CD4-positive, alpha-beta T cell treated with Interferon alpha-2 for 1 hour (primary cell): ENCODE data around the gene MKX.

Experiments used
- DNase-seq, 2 donors: peaks; one replicate each; pipeline ENCODE4 v3.0.0-alpha.2; 2020 to 2022

Gene MKX

GRCh38 chr10:27646194-27646593, 99.4 kb downstream of the MKX start:
- DNase-seq: no peak

GRCh38 chr10:27644307-27644939, 101.2 kb downstream of the MKX start:
- DNase-seq: no peak

GRCh38 chr10:27643301-27643700, 102.3 kb downstream of the MKX start:
- no peak for DNase-seq

- DNase-seq: no peak
Measured at GRCh38 chr10:27642023-27642589, 103.5 kb downstream of the MKX start.

GRCh38 chr10:27638071-27638750, 107.4 kb downstream of the MKX start:
- DNase-seq: no peak

GRCh38 chr10:27637601-27638000, 108.0 kb downstream of the MKX start:
- no peak for DNase-seq

- no peak for DNase-seq
Measured at GRCh38 chr10:27636816-27637215, 108.8 kb downstream of the MKX start.

GRCh38 chr10:27635699-27636270, 109.8 kb downstream of the MKX start:
- DNase-seq: no peak

- DNase-seq: no peak
Measured at GRCh38 chr10:27635290-27635689, 110.3 kb downstream of the MKX start.

GRCh38 chr10:27628621-27629020, 117.0 kb downstream of the MKX start:
- DNase-seq: no peak

- no peak for DNase-seq
Measured at GRCh38 chr10:27626890-27627289, 118.7 kb downstream of the MKX start.

- DNase-seq: no peak
Measured at GRCh38 chr10:27625452-27626211, 120.0 kb downstream of the MKX start.

GRCh38 chr10:27624941-27625340, 120.7 kb downstream of the MKX start:
- DNase-seq: no peak
